Measurements from ENCODE around the gene RHBDD1.
"Not testable (repeated sequence)": the region's sequence is repeated elsewhere in the genome, so short reads cannot be mapped to it uniquely, and the experiment has no call there.

The RHBDD1 gene

GRCh38 chr2:226839951-226840350 is 4.1 kb downstream of the RHBDD1 start:
- Histone ChIP-seq H3K4me2 (no peak overlapping the region), H3K9me3 (replicated peaks in 1 of 11) (peaks cover 0 to 31% (median 23%) of the 10 kb centered on the region in 11 experiments; a peak in 18 of 22 replicates), H3K27me3 (no peaks in the 10 kb centered on the region), H3K27ac (no peak overlapping the region), H3K4me3 (no peak overlapping the region), H3K36me3 (peaks cover 0 to 31% (median 4%) of the 10 kb centered on the region in 11 experiments; a peak in 8 of 22 replicates), H4K20me1 (no peaks in the 10 kb centered on the region), H3K9ac (no peak overlapping the region), H3K4me1 (peaks cover 18 to 36% (median 24%) of the 10 kb centered on the region in 10 experiments)
- no peak for TF ChIP-seq Cebpa-rat (IDR thresholded peaks at IDR 0.05)

DNA sequence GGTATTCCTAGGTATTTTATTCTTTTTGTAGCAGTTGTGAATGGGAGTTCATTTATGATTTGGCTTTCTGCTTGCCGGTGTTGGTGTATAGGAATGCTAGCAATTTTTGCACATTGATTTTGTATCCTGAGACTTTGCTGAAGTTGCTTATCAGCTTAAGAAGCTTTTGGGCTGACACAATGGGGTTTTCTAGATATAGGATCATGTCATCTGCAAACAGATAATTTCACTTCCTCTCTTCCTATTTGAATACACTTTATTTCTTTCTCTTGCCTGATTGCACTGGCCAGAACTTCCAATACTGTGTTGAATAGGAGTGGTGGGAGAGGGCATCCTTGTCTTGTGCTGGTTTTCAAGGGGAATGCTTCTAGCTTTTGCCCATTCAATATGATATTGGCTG is 7.1 kb downstream of the RHBDD1 start:
- not testable (repeated sequence) for H3K27me3 ChIP-seq, H4K20me1 ChIP-seq, H3K4me2 ChIP-seq, H3K9ac ChIP-seq, H3K27ac ChIP-seq, H3K4me3 ChIP-seq
- Histone ChIP-seq H3K36me3 (peaks cover 0 to 30% (median 4%) of the 10 kb centered on the region in 11 experiments; a peak in 8 of 22 replicates), H3K9me3 (replicated peaks in 1 of 11) (peaks cover 0 to 23% (median 16%) of the 10 kb centered on the region in 11 experiments; a peak in 17 of 22 replicates), H3K4me1 (peaks cover 0 to 15% (median 2%) of the 10 kb centered on the region in 10 experiments; a peak in 11 of 20 replicates)

DNA sequence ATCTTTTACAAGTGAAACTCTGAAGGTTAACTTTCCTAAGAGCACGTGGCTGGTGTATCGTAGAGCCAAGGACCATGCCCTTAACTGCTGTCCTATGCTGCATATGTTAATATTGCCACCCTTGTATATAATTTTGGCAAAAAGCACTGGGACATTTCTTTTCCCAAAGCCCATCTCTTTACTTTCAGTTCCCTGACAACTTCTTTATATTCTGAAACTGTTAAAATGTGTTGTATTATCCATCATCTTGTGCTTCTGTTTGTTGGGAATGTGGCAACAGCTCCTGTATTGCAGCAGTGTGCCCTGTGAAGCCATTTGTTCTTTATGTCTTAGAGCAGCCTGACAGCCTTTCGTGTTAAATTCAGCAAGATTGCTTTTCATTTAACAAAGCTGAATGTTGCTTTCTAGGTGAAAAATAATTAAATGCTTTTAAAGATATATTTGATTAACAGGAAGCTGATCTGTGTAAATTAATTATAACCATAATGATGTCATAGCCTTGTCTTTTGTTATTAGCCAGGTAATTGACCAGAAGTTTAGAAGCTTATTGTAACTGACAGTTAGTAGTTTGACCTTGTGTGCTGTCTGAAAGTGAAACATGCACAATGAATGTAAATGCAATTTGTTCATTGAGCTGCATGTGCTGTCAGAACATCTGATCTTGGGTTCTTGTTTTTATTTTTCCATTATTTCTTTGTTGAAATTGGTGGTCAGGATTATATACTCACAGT is 9.7 kb downstream of the RHBDD1 start:
- H3K4me3 ChIP-seq, result no peak overlapping the region
- peaks cover 0 to 19% (median 3%) of the 10 kb centered on the region in 11 experiments; a peak in 6 of 22 replicates for H3K36me3 ChIP-seq
- no peak overlapping the region for H3K4me2 ChIP-seq
- H3K9ac ChIP-seq, result no peak overlapping the region
- no peaks in the 10 kb centered on the region for H3K27me3 ChIP-seq
- H4K20me1 ChIP-seq, result no peaks in the 10 kb centered on the region; a peak in 1 of 22 replicates
- no peak overlapping the region for H3K27ac ChIP-seq
- H3K4me1 ChIP-seq, result peaks cover 0 to 10% (median 0%) of the 10 kb centered on the region in 10 experiments; a peak in 3 of 20 replicates
- TF ChIP-seq Cebpa-rat (IDR thresholded peaks at IDR 0.05), result no peak
- peaks cover 0 to 23% (median 16%) of the 10 kb centered on the region in 11 experiments; a peak in 17 of 22 replicates for H3K9me3 ChIP-seq (replicated peaks in 1 of 11)

- Histone ChIP-seq H4K20me1 (no peaks in the 10 kb centered on the region; a peak in 1 of 22 replicates), H3K36me3 (peaks cover 0 to 8% (median 0%) of the 10 kb centered on the region in 11 experiments; a peak in 2 of 22 replicates), H3K27me3 (no peaks in the 10 kb centered on the region), H3K4me3 (no peak overlapping the region), H3K4me1 (peaks cover 0 to 10% (median 0%) of the 10 kb centered on the region in 10 experiments; a peak in 3 of 20 replicates), H3K9ac (no peak overlapping the region), H3K9me3 (replicated peaks in 1 of 11) (peaks cover 0 to 13% (median 6%) of the 10 kb centered on the region in 11 experiments; a peak in 14 of 22 replicates), H3K4me2 (no peak overlapping the region), H3K27ac (no peak overlapping the region)
- no peak for TF ChIP-seq Cebpa-rat (IDR thresholded peaks at IDR 0.05)
Measured at GRCh38 chr2:226847090-226847489, 11.2 kb downstream of the RHBDD1 start.

- Histone ChIP-seq H3K27me3 (no peaks in the 10 kb centered on the region), H3K36me3 (peaks cover 0 to 4% (median 0%) of the 10 kb centered on the region in 11 experiments; a peak in 2 of 22 replicates), H3K9me3 (replicated peaks in 1 of 11) (peaks cover 0 to 9% (median 2%) of the 10 kb centered on the region in 11 experiments; a peak in 11 of 22 replicates), H3K4me2 (no peak overlapping the region), H3K27ac (no peak overlapping the region), H4K20me1 (no peaks in the 10 kb centered on the region; a peak in 1 of 22 replicates), H3K4me3 (no peak overlapping the region), H3K4me1 (peaks cover 0 to 9% (median 0%) of the 10 kb centered on the region in 10 experiments; a peak in 3 of 20 replicates), H3K9ac (no peak overlapping the region)
- TF ChIP-seq Cebpa-rat (IDR thresholded peaks at IDR 0.05), result no peak
Measured at GRCh38 chr2:226847511-226847910, 11.7 kb downstream of the RHBDD1 start.

DNA sequence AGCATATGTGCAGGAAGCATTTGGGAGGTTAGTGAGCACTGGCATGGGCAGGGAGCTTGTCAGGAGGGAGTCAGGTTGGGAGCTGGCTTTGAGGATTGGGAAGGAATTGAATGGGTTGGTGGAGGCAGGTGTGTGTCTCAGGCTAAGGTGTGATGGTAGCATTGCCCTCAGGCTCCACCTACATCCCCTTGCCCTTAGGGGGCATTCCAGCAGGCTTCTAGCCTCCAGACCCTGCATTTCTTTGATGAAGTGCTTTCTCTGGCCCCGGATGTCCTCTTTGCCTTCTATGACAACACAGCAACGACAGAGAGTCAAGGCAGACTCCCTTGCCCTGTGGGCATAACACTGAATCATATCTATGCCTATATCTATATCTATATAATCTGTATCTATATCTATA is 13.5 kb downstream of the RHBDD1 start:
- Histone ChIP-seq H3K9me3 (replicated peaks in 1 of 11) (no peaks in the 10 kb centered on the region), H4K20me1 (no peaks in the 10 kb centered on the region; a peak in 2 of 22 replicates), H3K27me3 (no peaks in the 10 kb centered on the region), H3K9ac (no peak overlapping the region), H3K36me3 (0 out of 22 replicates have a peak, but pooled peaks cover 0 to 4% (median 0%) of the 10 kb centered on the region in 11 experiments), H3K4me2 (no peak overlapping the region), H3K27ac (no peak overlapping the region), H3K4me1 (no peaks in the 10 kb centered on the region), H3K4me3 (no peak overlapping the region)
- TF ChIP-seq Cebpa-rat (IDR thresholded peaks at IDR 0.05), result no peak

DNA sequence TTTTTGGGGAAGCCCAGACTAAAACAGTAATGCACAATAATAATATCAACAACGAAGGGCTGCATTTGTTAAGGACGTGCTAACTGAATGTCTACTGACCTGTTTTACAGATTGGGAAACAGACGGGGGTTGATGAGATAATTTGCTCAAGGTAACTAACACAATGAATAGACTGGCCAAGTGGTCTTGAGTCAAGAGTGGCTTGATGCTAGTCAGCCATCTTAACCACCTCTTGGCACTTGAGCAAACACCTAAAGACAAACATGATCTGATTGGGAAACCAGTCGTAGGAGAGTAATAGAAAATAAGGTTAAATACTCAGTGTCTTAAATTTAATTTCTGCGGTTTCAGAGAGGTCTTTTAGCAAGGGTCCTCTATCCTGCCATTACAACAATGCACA is 14.2 kb downstream of the RHBDD1 start:
- Histone ChIP-seq H3K4me3 (no peak overlapping the region), H4K20me1 (no peaks in the 10 kb centered on the region; a peak in 2 of 22 replicates), H3K27me3 (no peaks in the 10 kb centered on the region), H3K4me1 (no peaks in the 10 kb centered on the region), H3K9ac (no peak overlapping the region), H3K9me3 (replicated peaks in 1 of 11) (no peaks in the 10 kb centered on the region), H3K27ac (no peak overlapping the region), H3K4me2 (no peak overlapping the region), H3K36me3 (0 out of 22 replicates have a peak, but pooled peaks cover 0 to 4% (median 0%) of the 10 kb centered on the region in 11 experiments)
- TF ChIP-seq Cebpa-rat (IDR thresholded peaks at IDR 0.05), result no peak

DNA sequence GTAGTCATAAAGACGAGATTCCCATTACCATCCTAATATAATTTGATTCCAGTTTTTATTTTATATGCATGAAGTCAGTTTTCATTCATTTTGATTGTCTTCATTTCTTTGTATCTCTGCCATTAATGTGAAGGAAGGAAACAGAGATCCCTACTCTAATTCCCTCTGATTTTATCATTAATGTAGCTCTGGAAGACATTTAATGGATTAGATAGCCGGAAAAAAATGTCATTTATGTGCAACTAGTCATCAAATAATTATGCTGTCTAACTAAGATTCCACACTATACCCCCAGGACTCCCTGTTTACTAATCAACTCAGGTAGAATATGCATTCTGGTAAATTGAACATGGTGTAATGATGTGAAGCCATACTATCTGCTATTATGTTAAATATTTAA is 19.9 kb downstream of the RHBDD1 start:
- Histone ChIP-seq H3K4me1 (no peaks in the 10 kb centered on the region), H3K9me3 (replicated peaks in 1 of 11) (no peaks in the 10 kb centered on the region), H3K27me3 (no peaks in the 10 kb centered on the region), H3K36me3 (no peaks in the 10 kb centered on the region), H3K4me2 (no peak overlapping the region), H4K20me1 (no peaks in the 10 kb centered on the region; a peak in 1 of 22 replicates), H3K9ac (no peak overlapping the region), H3K27ac (no peak overlapping the region), H3K4me3 (no peak overlapping the region)
- TF ChIP-seq Cebpa-rat (IDR thresholded peaks at IDR 0.05), result no peak

DNA sequence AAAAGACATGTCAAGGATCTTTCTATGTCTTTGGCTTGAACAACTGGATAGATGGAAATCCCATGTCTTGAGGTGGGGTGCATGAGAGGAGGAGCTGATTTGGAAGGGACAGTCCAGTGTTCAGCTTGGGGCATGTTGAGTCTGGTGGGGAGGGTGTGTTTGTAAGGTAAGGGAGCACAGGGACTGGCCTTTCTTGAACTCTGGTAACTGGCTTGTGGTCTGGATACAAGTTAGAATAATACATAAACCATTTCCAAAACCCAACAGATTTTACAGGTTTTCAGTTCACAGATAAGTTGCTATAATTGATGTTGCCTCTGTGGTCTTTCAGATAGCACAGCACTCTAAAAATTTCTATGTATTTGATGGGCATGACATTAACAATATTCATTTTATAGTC is 24.2 kb downstream of the RHBDD1 start:
- no peak overlapping the region for H3K9ac ChIP-seq
- peaks cover 0 to 10% (median 7%) of the 10 kb centered on the region in 11 experiments; a peak in 12 of 22 replicates for H3K36me3 ChIP-seq
- H4K20me1 ChIP-seq, result no peaks in the 10 kb centered on the region
- no peak overlapping the region for H3K4me3 ChIP-seq
- H3K4me2 ChIP-seq, result no peak overlapping the region
- no peaks in the 10 kb centered on the region for H3K9me3 ChIP-seq (replicated peaks in 1 of 11)
- no peaks in the 10 kb centered on the region for H3K27me3 ChIP-seq
- no peaks in the 10 kb centered on the region for H3K4me1 ChIP-seq
- TF ChIP-seq Cebpa-rat (IDR thresholded peaks at IDR 0.05), result no peak
- no peak overlapping the region for H3K27ac ChIP-seq

Measured in BLaER1 treated with 17β-estradiol and CSF1 and Interleukin-3, amounts not matched to agents 10 nM and 100 nM (cell line).